ENCODE measurements around the gene RPS8. TPM values are rescaled to one million over a fixed set of nuclear protein-coding genes. Genes with fewer than 3 reads are reported as not detected.

The RPS8 gene
- total RNA-seq, 1 experiment from 2014 or later, result 1,467 TPM

- CTCF ChIA-PET, result no interaction called here
- no peaks in the 10 kb centered on the region for H3K27me3 Mint-ChIP-seq (ENCODE audit: insufficient read depth, unreplicated experiment)
Measured at GRCh38 chr1:44739307-44740178, 35.8 kb upstream of the RPS8 start, which contains the start of gene KIF2C. TSS of gene KIF2C (plus strand) at chr1:44739837. CDS start at chr1:44739933, 96 bp downstream.

GRCh38 chr1:44740179-44740617 lies 35.1 kb upstream of the RPS8 start:
- Histone ChIP-seq H3K4me3 (ENCODE audit: low read depth, low read length) (peak overlapping the region; percentile 65), H3K36me3 (ENCODE audit: control insufficient read depth, insufficient read depth, low read length) (no peaks in the 10 kb centered on the region), H3K4me1 (no peaks in the 10 kb centered on the region), H3K27me3 (replicated peaks; ENCODE audit: control insufficient read depth, insufficient read depth, low read length) (no peaks in the 10 kb centered on the region), H3K9me3 (no peaks in the 10 kb centered on the region)
- peaks cover 9% of the 10 kb centered on the region for H3K9me3 Mint-ChIP-seq (ENCODE audit: unreplicated experiment)
- no peaks in the 10 kb centered on the region for H3K27me3 Mint-ChIP-seq (ENCODE audit: insufficient read depth, unreplicated experiment)
- ChIA-PET POLR2A (interaction anchor here (0.9 to 1.3 kb wide), 4 partner anchors 8 to 60 kb away, joined by 3 to 12 read pairs (median 6); partner anchors contain the start of genes PLK3 and RNU5D-1), CTCF (no interaction called here)
- TSS peak; percentile 88 for BruUV-seq (replicated peaks)
- H3K4me1 Mint-ChIP-seq (ENCODE audit: low read depth, unreplicated experiment), result no peaks in the 10 kb centered on the region
- intact Hi-C loops (cut with micrococcal nuclease; ENCODE audit: unreplicated experiment), result no loop called here
- peak in 1 of 2 experiments; percentile 15 for DNase-seq
- no peak for TF ChIP-seq CTCF (IDR thresholded peaks at IDR 0.05; ENCODE audit: insufficient read depth in 1 of 2, low read depth in 1 of 2, low read length in 1 of 2, severe bottlenecking in 1 of 2, unreplicated experiment in 1 of 2)
- H3K4me3 Mint-ChIP-seq (ENCODE audit: unreplicated experiment), result peak overlapping the region; percentile 99
- H3K36me3 Mint-ChIP-seq (ENCODE audit: insufficient read depth, unreplicated experiment), result peaks cover 56% of the 10 kb centered on the region
- H3K27ac Mint-ChIP-seq (ENCODE audit: unreplicated experiment), result peak overlapping the region; percentile 97

More at GRCh38 chr1:44739307-44740178, 35.8 kb upstream of the RPS8 start, which contains the start of gene KIF2C:
- Histone ChIP-seq H3K4me3 (ENCODE audit: low read depth, low read length) (peak within 1 kb of the TSS; percentile 65), H3K4me1 (no peaks in the 10 kb centered on the region), H3K36me3 (ENCODE audit: control insufficient read depth, insufficient read depth, low read length) (no peaks in the 10 kb centered on the region), H3K9me3 (no peaks in the 10 kb centered on the region), H3K27me3 (replicated peaks; ENCODE audit: control insufficient read depth, insufficient read depth, low read length) (no peaks in the 10 kb centered on the region)
- POLR2A ChIA-PET, result interaction anchor here (0.9 to 1.3 kb wide), 2 partner anchors 9 kb away, joined by 3 to 12 read pairs; partner anchors contain the start of gene RNU5D-1
- TF ChIP-seq CTCF (IDR thresholded peaks at IDR 0.05; ENCODE audit: insufficient read depth in 1 of 2, low read depth in 1 of 2, low read length in 1 of 2, severe bottlenecking in 1 of 2, unreplicated experiment in 1 of 2), result no peak
- Mint-ChIP-seq H3K4me1 (ENCODE audit: low read depth, unreplicated experiment) (no peaks in the 10 kb centered on the region), H3K36me3 (ENCODE audit: insufficient read depth, unreplicated experiment) (peaks cover 52% of the 10 kb centered on the region), H3K27ac (ENCODE audit: unreplicated experiment) (peak within 1 kb of the TSS; percentile 97), H3K9me3 (ENCODE audit: unreplicated experiment) (peaks cover 9% of the 10 kb centered on the region), H3K4me3 (ENCODE audit: unreplicated experiment) (peak within 1 kb of the TSS; percentile 99)
- no TSS peak for BruUV-seq (replicated peaks)
- intact Hi-C loops (cut with micrococcal nuclease; ENCODE audit: unreplicated experiment), result loop anchor here (1.0 kb wide), 1 partner anchor 8 kb away; the partner anchor contains the start of gene RNU5D-1
- peak; percentile 95 for DNase-seq

- Mint-ChIP-seq H3K27me3 (ENCODE audit: insufficient read depth, unreplicated experiment) (no peaks in the 10 kb centered on the region), H3K9me3 (ENCODE audit: unreplicated experiment) (no peaks in the 10 kb centered on the region), H3K4me3 (ENCODE audit: unreplicated experiment) (no peak overlapping the region), H3K4me1 (ENCODE audit: low read depth, unreplicated experiment) (no peaks in the 10 kb centered on the region), H3K36me3 (ENCODE audit: insufficient read depth, unreplicated experiment) (peaks cover 80% of the 10 kb centered on the region), H3K27ac (ENCODE audit: unreplicated experiment) (no peak overlapping the region)
- no peak for DNase-seq
- intact Hi-C loops (cut with micrococcal nuclease; ENCODE audit: unreplicated experiment), result no loop called here
- Histone ChIP-seq H3K4me1 (no peaks in the 10 kb centered on the region), H3K4me3 (ENCODE audit: low read depth, low read length) (no peak overlapping the region), H3K27me3 (replicated peaks; ENCODE audit: control insufficient read depth, insufficient read depth, low read length) (no peaks in the 10 kb centered on the region), H3K36me3 (ENCODE audit: control insufficient read depth, insufficient read depth, low read length) (peaks cover 1% of the 10 kb centered on the region), H3K9me3 (no peaks in the 10 kb centered on the region)
- POLR2A ChIA-PET, result interaction anchor here (0.7 to 1.3 kb wide), 2 partner anchors 10 to 22 kb away, joined by 3 to 5 read pairs; no protein-coding TSS in a partner anchor
- BruUV-seq (replicated peaks), result no TSS peak
- CTCF ChIA-PET, result no interaction called here
- no peak for TF ChIP-seq CTCF (IDR thresholded peaks at IDR 0.05; ENCODE audit: insufficient read depth in 1 of 2, low read depth in 1 of 2, low read length in 1 of 2, severe bottlenecking in 1 of 2, unreplicated experiment in 1 of 2)
Measured at GRCh38 chr1:44743211-44743610, 32.1 kb upstream of the RPS8 start.

Measured in Caco-2 (cell line).